DMS53 treated with DMSO at 0.1 percent for 48 hours (cell line): Measurements from ENCODE around the gene SEMA4B.
"Not testable (repeated sequence)": the region's sequence is repeated elsewhere in the genome, so short reads cannot be mapped to it uniquely, and the experiment has no call there.

Experiments
- DNase-seq: peaks from one replicate; lab custom pipeline; 2025; ENCODE audit not compliant: unreplicated experiment; lab: John Stamatoyannopoulos, UW

SEMA4B gene

DNA sequence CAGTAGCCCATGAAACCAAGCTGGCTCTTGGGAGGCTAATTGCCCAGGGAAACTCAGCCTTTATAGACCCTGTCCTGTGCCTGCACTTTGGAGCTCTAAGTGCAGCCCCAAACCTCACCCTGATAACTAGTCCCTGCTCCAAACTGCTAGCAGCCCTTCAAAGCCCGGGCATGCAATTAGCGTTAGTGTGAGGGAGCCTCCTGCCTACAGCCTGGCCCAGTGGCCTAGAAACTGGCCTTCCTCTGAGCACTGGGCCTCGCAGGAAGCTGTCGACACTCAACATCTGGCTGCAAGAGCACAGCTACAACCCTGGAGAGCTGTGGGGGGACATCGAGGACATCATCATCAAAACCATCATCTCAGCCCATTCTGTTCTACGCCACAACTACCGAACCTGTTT, 56.6 kb downstream of the SEMA4B start:
- DNase-seq: no peak

DNA sequence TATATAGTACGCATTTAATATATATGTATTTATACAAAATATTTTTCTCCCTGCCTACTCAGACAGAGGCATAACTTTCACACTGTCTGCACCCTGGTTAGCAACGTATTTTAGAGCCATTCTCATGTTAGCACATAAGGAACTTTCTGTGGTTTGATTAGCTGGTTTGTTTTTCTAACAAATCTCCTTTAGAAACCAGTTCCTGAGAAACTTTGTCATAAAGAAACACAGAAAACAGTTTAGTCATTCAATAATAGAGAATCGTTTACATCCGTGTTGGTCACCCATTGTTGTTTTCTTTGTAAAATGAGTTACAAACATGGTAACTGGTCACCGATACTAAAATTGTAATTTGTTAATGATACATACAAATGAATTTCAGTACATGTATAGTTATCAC, 58.4 kb downstream of the SEMA4B start:
- no peak for DNase-seq

DNA sequence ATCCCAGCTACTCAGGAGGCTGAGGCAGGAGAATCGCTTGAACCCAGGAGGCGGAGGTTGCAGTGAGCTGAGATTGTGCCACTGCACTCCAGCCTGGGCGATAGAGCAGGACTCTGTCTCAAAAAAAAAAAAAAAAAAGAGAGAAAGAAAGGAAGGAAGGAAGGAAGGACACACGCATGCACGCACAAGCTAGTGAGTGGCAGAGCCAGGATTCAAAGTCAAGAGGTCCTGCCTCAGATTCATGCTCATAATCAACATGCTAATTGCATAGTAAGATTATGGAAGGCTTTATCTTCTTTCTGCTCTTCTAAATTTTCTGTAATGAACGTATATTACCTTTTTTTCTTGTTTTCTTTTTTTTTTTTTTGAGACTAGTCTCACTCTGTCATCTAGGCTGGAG, 59.6 kb downstream of the SEMA4B start:
- DNase-seq: not testable (repeated sequence)

DNA sequence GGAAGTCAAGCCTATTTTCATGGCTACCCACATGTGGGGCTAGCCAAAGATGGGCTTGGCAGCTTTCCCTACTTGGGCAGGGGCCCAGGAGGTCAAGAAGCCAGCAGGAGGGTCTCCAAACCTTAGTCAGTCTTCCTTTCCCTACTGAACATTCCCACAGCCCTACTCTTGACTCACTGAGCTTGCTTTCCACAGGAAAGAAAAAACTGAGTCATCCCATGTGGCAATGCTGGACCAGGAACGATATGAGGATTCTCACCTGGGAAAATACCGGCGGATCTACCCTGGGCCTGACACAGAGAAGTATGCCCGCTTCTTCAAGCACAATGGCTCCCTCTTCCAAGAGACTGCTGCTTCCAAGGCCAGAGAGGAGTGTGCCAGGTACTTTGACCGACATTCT, 60.7 kb downstream of the SEMA4B start:
- DNase-seq: no peak

DNA sequence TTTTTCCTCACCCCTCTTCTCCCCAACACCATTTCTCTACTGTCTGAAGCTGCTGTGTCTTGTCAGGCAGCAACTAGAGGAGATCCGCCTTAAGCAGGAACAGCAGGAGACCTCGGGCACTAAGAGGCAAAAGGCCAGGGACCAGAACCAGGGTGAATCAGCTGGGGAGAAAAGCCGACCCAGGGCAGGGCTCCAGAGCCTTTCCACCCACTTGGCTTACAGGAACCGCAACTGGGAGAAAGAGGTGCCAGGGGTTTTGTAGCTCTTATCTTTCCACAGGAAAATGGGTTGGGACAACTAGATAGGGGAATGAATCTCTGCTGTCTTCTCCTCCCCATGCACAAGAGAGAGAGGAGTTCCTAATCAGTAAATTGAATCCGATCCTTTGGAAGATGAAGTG, 61.3 kb downstream of the SEMA4B start:
- DNase-seq: no peak

DNA sequence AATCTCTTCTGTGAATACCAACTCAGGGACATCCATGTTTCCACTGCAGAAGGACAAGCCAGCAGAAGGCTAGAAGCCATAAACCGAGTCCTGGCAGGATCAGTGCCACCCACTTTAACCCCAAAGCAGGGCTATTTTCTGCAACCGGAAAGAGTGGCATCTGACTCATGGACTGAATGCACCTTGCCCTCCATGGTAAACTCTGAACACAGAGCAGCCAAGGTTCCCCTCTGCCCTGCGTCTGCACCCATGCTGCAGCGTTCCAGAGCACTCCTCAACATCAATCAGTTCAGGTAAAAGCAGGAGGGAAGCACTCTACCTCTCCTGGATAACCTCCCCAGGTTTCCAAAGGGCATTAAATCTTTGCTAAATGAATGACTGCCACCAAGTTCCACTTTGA, 63.5 kb downstream of the SEMA4B start:
- no peak for DNase-seq

DNA sequence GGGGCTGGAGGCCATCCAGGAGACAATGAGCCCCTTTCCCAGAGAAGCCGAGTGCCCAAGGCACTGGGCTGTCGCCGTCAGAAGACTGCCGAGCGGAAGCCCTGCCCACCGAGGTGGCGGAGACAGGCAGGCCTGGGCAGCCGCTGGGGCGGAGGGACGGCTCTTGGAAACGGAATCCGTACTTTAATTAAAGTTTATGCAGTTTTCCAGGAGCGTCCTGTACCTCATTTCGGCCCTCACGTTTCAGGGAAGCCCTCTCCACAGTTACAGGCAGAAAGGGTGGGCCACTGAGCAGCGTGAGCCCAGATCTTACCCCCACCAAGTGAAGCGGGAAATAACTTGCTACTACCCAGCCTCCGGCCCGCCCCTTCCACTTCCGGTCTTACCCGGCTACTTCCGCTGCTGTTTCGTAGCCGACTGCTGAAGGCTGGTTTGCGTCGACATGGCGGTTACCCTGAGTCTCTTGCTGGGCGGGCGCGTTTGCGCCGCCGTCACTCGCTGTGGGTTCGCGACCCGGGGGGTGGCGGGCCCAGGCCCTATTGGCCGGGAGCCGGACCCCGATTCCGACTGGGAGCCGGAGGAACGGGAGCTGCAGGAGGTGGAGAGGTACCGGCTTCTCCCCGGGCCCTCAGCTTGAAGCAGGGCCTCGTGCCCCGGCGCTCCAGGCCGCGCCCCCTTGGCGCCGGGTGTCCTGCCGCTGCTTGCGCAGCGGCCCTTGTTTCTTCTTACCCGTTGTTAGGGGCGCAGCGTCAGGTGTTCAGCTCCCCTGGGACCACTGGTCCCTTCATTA, 64.3 kb downstream of the SEMA4B start, which contains the start of gene NGRN:
TSS of gene NGRN (plus strand) at position 402 of the 790 bp plus-strand sequence. CDS start at position 443, 41 bp downstream.
- peak; percentile 71 for DNase-seq

DNA sequence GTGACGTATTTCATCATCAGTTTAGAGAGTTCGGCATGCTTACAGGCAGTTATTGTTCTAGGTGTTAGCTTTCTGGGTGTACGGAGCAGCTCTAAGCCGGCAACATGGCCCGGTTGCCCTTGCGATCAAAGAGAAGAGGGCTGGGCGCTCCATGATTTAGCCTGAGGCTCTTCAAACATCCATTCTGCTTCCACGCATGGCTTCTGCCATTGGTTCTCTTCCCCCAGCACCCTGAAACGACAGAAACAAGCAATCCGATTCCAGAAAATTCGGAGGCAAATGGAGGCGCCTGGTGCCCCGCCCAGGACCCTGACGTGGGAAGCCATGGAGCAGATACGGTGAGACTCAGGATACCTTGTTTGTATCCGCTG, 64.9 kb downstream of the SEMA4B start:
- peak; percentile 34 for DNase-seq

DNA sequence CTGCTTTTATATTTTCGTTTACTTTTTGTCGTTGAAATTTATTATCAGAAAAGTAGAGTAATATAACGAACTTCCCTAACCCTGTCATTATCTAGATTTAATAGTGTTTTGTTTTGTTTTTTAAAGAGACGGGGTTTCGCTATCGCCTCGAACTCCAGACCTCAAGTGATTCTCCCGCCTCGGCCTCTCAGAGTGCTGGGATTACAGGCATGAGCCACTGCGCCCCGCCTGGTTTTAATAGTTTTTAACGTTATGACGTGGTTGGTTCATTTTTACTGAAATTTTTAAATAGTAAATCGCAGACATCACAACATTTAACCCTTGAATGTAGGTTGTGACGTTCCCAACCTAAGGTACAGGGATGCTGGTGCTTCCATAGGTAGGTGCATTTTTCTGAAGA, 65.4 kb downstream of the SEMA4B start:
- no peak for DNase-seq

DNA sequence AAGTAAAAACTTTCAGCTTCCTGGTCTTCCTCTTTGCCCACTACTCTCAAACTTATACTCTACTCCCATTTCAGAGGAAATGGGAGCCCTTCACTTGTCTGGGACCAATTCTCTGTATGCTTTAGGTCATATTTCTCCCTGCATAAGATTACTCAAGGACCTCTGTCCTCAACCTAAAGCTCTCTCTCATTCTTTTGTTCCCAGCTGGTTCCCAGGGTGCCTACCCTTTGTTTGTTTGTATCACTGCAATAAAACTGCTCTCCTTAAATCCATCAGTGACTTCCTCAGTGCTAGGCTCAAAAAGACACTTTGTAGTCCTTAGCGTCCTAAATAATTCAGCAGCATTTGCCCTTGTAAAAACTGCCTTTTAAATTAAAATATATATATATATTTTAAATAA, 67.3 kb downstream of the SEMA4B start:
- DNase-seq: no peak

DNA sequence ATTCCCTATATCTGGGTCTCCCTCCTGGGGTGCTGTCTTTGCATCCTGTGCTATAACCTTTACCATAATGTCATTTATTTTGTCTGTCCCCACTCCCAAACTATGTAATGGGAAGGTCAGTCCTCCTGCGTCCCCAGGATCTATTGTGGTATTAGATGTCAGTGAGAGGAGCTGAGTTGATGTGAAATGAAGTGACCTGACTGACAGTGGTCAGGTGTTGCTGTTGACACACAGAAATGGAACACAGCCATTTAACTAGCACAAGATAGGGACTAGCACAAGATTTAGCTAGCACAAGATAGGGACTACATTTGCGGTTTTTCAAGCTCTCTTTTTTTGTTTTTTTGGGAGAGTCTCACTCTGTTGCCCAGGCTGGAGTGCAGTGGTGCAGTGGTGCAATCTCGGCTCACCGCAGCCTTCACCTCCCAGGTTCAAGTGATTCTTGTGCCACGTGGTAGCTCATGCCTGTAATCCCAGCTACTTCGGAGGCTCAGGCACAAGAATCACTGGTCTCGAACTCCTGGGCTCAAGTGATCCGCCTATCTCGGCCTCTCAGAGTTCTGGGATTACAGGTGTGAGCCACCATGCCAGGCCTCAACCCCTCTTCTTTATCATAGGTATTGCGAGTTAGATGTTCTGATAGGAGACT, 69.5 kb downstream of the SEMA4B start:
- DNase-seq: no peak

DNA sequence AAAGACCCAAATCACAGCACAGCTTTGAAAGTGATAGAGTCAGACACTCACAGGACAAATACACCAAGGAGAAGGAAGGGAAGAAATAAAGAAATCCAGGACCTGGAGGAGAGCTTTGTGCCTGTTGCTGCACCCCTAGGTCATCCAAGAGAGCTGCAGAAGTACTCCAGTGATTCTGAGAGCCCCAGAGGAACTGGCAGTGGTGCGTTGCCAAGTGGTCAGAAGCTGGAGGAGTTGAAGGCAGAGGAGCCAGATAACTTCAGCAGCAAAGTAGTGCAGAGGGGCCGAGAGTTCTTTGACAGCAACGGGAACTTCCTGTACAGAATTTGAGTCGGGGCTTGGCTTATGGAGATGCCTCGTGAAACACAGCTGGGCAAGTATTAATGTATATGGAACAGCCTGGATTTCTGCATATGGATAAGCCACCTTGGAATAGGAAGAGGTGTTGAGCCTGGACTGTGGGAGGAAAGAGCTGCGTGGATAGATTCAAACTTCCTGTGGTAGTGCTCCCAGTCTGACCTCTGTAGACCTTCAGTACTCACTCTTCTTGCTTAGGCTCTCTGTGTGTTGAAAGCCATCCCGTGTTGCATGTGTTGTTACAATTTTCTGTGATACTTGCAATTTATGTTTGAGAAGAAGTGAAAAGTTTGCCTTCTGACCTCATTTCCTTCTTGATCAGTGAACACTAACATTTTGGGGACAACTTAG, 70.5 kb downstream of the SEMA4B start:
- DNase-seq: no peak

DNA sequence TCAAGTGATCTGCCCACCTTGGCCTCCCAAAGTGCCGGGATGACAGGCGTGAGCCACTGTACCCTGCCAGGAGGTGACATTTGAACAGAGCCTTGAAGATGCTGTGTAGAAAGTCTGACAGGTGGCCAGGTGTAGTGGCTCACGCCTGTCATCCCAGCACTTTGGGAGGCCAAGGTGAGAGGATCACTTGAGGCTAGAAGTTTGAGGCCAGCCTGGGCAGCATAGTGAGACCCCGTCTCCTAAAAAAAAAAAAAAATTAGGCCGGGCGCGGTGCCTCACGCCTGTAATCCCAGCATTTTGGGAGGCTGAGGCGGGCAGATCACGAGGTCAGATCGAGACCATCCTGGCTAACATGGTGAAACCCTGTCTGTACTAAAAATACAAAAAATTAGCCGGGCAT, 77.3 kb downstream of the SEMA4B start:
- not testable (repeated sequence) for DNase-seq
